Activated naive CD4-positive, alpha-beta T cell treated with anti-CD3 and anti-CD28 coated beads for 36 hours (primary cell): ENCODE data around the gene UBE2E1. TPM values are rescaled to one million over a fixed set of nuclear protein-coding genes. Genes with fewer than 3 reads are reported as not detected.

Experiments used
- CTCF ChIA-PET: fragments of 350-600 bp; sonication (Branson Sonifier 250); formaldehyde crosslinking; loops from one replicate; lab custom pipeline; 2021; ENCODE audit warnings: antibody characterized with exemption; lab: Charles Lee
- DNase-seq: peaks from one replicate; pipeline ENCODE4 v3.0.0-alpha.2; 2020
- H3K27ac Mint-ChIP-seq: one replicate; pipeline ENCODE4 v1.8.0; 2021; ENCODE audit warnings: mild to moderate bottlenecking, mixed read lengths
- H3K27me3 Mint-ChIP-seq: one replicate; pipeline ENCODE4 v1.8.0; 2021; ENCODE audit warnings: low read depth, mixed read lengths
- H3K36me3 Mint-ChIP-seq: one replicate; pipeline ENCODE4 v1.8.0; 2021; ENCODE audit warnings: low read depth, mixed read lengths
- H3K4me1 Mint-ChIP-seq: one replicate; pipeline ENCODE4 v1.8.0; 2021; ENCODE audit warnings: low read depth, mixed read lengths
- H3K4me3 Mint-ChIP-seq: one replicate; pipeline ENCODE4 v1.8.0; 2021; ENCODE audit warnings: mild to moderate bottlenecking, moderate library complexity, mixed read lengths
- H3K9me3 Mint-ChIP-seq: one replicate; pipeline ENCODE4 v1.8.0; 2021; ENCODE audit warnings: mixed read lengths
- intact Hi-C: fragments of 100-400 bp; cut with micrococcal nuclease; formaldehyde crosslinking; loops from one replicate; pipeline ENCODE4 v1.15.1; 2023
- total RNA-seq, 2 experiments: library from RNA; stranded (reverse); gene quantifications; one replicate each; pipeline ENCODE4 v1.2.3, GENCODE V29; 2021

Gene UBE2E1
- total RNA-seq, 2 experiments from 2014 or later, result 66.0 to 66.6 TPM

DNA sequence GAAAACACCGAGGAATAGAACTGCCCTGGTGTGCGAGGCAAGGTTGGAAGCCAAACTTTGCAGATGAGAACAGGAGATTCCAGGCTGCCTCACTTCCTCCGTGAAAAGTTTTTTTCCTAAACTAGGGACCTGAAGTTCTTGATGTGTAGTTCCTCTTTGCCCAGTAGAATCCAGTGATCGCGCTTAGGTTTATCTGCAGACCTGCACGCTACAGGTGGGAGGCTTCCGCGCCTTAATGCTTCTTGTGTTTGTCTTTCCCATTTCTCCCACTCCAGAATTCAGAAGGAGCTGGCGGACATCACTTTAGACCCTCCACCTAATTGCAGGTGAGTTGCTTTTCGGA is 5.4 kb downstream of the UBE2E1 start:
- H3K4me1 Mint-ChIP-seq, result peaks cover 63% of the 10 kb centered on the region
- DNase-seq, result no peak
- H3K4me3 Mint-ChIP-seq, result peak overlapping the region; percentile 85
- H3K27me3 Mint-ChIP-seq, result no peaks in the 10 kb centered on the region
- H3K27ac Mint-ChIP-seq, result peak overlapping the region; percentile 88
- H3K9me3 Mint-ChIP-seq, result no peaks in the 10 kb centered on the region
- CTCF ChIA-PET, result interaction anchor here (0.6 kb wide), 1 partner anchor 187 kb away, joined by 8 read pairs; no protein-coding TSS in a partner anchor
- H3K36me3 Mint-ChIP-seq, result peaks cover 10% of the 10 kb centered on the region
- intact Hi-C loops, result loop anchor here (2.0 to 10.0 kb wide), 3 partner anchors 14 to 1854 kb away; partner anchors contain the start of gene TOP2B

- H3K36me3 Mint-ChIP-seq, result peaks cover 10% of the 10 kb centered on the region
- intact Hi-C loops, result loop anchor here (2.0 to 10.0 kb wide), 3 partner anchors 13 to 1853 kb away; partner anchors contain the start of gene TOP2B
- peak overlapping the region; percentile 42 for H3K4me3 Mint-ChIP-seq
- peaks cover 63% of the 10 kb centered on the region for H3K4me1 Mint-ChIP-seq
- DNase-seq, result no peak
- no peaks in the 10 kb centered on the region for H3K9me3 Mint-ChIP-seq
- CTCF ChIA-PET, result interaction anchor here (0.6 to 0.7 kb wide), 2 partner anchors 17 to 186 kb away, joined by 3 to 8 read pairs; no protein-coding TSS in a partner anchor
- no peaks in the 10 kb centered on the region for H3K27me3 Mint-ChIP-seq
- no peak overlapping the region for H3K27ac Mint-ChIP-seq
These were observed 6.2 kb downstream of the UBE2E1 start for GRCh38 chr3:23811919-23812318.

DNA sequence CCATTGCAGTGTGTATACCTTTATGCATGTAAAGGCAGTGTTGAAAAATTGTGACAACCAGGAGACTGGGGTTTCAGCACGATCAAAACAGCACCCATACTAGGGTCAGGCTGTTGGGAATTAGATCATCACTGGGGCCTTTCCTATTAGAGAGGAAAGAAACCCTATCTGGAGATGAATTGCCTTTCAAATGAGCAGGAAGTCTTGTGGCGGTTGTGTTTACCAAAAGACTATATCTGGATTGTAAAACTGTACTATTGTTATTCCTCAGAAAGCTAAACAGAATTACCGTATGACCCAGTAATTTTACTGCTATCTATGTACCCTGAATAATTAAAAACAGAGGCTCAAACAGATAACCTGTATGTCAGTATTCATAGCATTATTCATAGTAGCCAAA is 10.1 kb downstream of the UBE2E1 start:
- CTCF ChIA-PET, result no interaction called here
- H3K4me3 Mint-ChIP-seq, result no peak overlapping the region
- intact Hi-C loops, result loop anchor here (10.0 kb wide), 1 partner anchor 1849 kb away; the partner anchor contains the start of gene TOP2B
- peaks cover 48% of the 10 kb centered on the region for H3K4me1 Mint-ChIP-seq
- no peak for DNase-seq
- no peaks in the 10 kb centered on the region for H3K27me3 Mint-ChIP-seq
- H3K27ac Mint-ChIP-seq, result no peak overlapping the region
- H3K36me3 Mint-ChIP-seq, result peaks cover 12% of the 10 kb centered on the region
- H3K9me3 Mint-ChIP-seq, result no peaks in the 10 kb centered on the region

DNA sequence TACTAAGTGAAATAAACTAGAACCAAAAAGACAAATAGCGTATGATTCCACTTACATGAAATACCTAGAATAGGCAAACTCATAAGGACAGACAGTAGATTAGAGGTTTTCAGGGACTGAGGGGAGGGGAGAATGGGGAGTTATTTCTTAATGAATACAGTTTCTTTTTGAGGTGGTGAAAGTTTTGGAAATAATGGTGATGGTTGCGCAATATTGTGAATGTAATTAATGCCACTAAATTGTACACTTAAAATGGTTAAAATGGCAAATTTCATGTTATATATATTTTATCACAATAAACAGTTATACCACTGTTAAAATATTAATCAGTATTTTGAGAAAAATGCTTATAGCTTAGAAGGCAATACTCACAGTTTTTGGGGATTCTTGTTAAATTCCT is 11.0 kb downstream of the UBE2E1 start:
- Mint-ChIP-seq H3K4me1 (peaks cover 51% of the 10 kb centered on the region), H3K9me3 (no peaks in the 10 kb centered on the region), H3K27ac (no peak overlapping the region), H3K4me3 (no peak overlapping the region), H3K36me3 (peaks cover 11% of the 10 kb centered on the region), H3K27me3 (no peaks in the 10 kb centered on the region)
- intact Hi-C loops, result loop anchor here (10.0 kb wide), 1 partner anchor 1848 kb away; the partner anchor contains the start of gene TOP2B
- DNase-seq, result no peak
- CTCF ChIA-PET, result no interaction called here

- Mint-ChIP-seq H3K4me1 (peaks cover 46% of the 10 kb centered on the region), H3K27me3 (no peaks in the 10 kb centered on the region), H3K27ac (no peak overlapping the region), H3K4me3 (no peak overlapping the region), H3K9me3 (no peaks in the 10 kb centered on the region), H3K36me3 (peaks cover 7% of the 10 kb centered on the region)
- CTCF ChIA-PET, result no interaction called here
- intact Hi-C loops, result loop anchor here (10.0 kb wide), 1 partner anchor 1847 kb away; the partner anchor contains the start of gene TOP2B
- DNase-seq, result no peak
These were observed 11.9 kb downstream of the UBE2E1 start for GRCh38 chr3:23817508-23818223.

DNA sequence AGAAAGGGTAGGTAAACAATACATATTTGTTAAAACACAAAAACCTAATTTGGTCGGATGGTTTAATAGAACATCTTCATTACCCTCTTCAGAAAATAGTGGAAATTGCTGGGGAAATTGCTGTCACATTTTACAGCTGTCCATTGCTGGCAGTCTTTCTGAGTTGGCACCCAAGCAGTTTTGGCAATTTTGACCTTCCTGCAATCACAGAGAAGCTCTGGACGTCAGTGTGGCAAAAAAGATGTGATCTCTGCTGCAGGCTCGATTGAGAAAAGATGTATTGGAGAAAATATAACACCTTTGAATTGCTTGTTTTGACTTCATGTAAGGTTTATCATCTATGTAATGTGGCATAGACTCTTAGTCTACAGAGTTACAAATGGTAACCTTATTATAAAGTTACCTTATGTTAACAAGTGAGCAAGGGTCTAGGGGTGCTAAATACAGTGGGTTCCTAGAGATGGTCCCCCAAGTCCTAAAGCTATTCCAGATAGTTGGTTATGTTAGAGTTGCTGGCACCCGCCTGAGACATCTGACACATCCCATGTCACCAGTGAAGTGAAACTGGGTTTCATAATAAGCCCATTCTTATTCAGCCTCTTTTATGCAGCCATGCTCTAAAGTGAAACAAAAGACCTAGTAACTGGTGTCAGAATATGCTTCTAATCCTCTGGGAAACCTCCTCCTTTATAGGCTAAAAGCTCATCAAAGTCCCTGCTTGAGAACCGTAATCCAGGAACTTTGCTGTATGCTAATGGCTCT is 14.0 kb downstream of the UBE2E1 start:
- no peak for DNase-seq
- intact Hi-C loops, result loop anchor here (10.0 kb wide), 1 partner anchor 1845 kb away; the partner anchor contains the start of gene TOP2B
- Mint-ChIP-seq H3K27ac (no peak overlapping the region), H3K4me3 (no peak overlapping the region), H3K9me3 (no peaks in the 10 kb centered on the region), H3K4me1 (peaks cover 53% of the 10 kb centered on the region), H3K36me3 (peaks cover 7% of the 10 kb centered on the region), H3K27me3 (no peaks in the 10 kb centered on the region)
- CTCF ChIA-PET, result interaction anchor here (1.1 kb wide), 1 partner anchor 14 kb away, joined by 3 read pairs; no protein-coding TSS in a partner anchor

GRCh38 chr3:23820888-23821287 is 15.1 kb downstream of the UBE2E1 start:
- H3K36me3 Mint-ChIP-seq, result peaks cover 9% of the 10 kb centered on the region
- intact Hi-C loops, result no loop called here

GRCh38 chr3:23821858-23822257 is 16.1 kb downstream of the UBE2E1 start:
- no peaks in the 10 kb centered on the region for H3K9me3 Mint-ChIP-seq
- CTCF ChIA-PET, result no interaction called here
- H3K4me1 Mint-ChIP-seq, result peaks cover 56% of the 10 kb centered on the region
- H3K27me3 Mint-ChIP-seq, result no peaks in the 10 kb centered on the region
- intact Hi-C loops, result no loop called here
- H3K36me3 Mint-ChIP-seq, result peaks cover 9% of the 10 kb centered on the region
- no peak overlapping the region for H3K27ac Mint-ChIP-seq
- no peak overlapping the region for H3K4me3 Mint-ChIP-seq
- no peak for DNase-seq

More at GRCh38 chr3:23820888-23821287, 15.1 kb downstream of the UBE2E1 start:
- H3K27me3 Mint-ChIP-seq, result no peaks in the 10 kb centered on the region
- no peak for DNase-seq
- no peak overlapping the region for H3K27ac Mint-ChIP-seq
- H3K4me3 Mint-ChIP-seq, result no peak overlapping the region
- CTCF ChIA-PET, result interaction anchor here (1.1 kb wide), 1 partner anchor 13 kb away, joined by 3 read pairs; no protein-coding TSS in a partner anchor
- H3K9me3 Mint-ChIP-seq, result no peaks in the 10 kb centered on the region
- peaks cover 51% of the 10 kb centered on the region for H3K4me1 Mint-ChIP-seq

- Mint-ChIP-seq H3K9me3 (no peaks in the 10 kb centered on the region), H3K36me3 (peaks cover 9% of the 10 kb centered on the region), H3K4me3 (no peak overlapping the region), H3K27ac (no peak overlapping the region), H3K4me1 (peaks cover 54% of the 10 kb centered on the region), H3K27me3 (no peaks in the 10 kb centered on the region)
- CTCF ChIA-PET, result no interaction called here
- intact Hi-C loops, result no loop called here
- DNase-seq, result no peak
These were observed 16.8 kb downstream of the UBE2E1 start for GRCh38 chr3:23822559-23822958.

GRCh38 chr3:23823620-23824019 is 17.9 kb downstream of the UBE2E1 start:
- no peaks in the 10 kb centered on the region for H3K27me3 Mint-ChIP-seq
- peaks cover 7% of the 10 kb centered on the region for H3K36me3 Mint-ChIP-seq
- intact Hi-C loops, result loop anchor here (2.0 kb wide), 1 partner anchor 13 kb away; no protein-coding TSS in a partner anchor
- no peak for DNase-seq
- H3K9me3 Mint-ChIP-seq, result no peaks in the 10 kb centered on the region
- CTCF ChIA-PET, result no interaction called here
- H3K27ac Mint-ChIP-seq, result no peak overlapping the region
- peaks cover 52% of the 10 kb centered on the region for H3K4me1 Mint-ChIP-seq
- no peak overlapping the region for H3K4me3 Mint-ChIP-seq

DNA sequence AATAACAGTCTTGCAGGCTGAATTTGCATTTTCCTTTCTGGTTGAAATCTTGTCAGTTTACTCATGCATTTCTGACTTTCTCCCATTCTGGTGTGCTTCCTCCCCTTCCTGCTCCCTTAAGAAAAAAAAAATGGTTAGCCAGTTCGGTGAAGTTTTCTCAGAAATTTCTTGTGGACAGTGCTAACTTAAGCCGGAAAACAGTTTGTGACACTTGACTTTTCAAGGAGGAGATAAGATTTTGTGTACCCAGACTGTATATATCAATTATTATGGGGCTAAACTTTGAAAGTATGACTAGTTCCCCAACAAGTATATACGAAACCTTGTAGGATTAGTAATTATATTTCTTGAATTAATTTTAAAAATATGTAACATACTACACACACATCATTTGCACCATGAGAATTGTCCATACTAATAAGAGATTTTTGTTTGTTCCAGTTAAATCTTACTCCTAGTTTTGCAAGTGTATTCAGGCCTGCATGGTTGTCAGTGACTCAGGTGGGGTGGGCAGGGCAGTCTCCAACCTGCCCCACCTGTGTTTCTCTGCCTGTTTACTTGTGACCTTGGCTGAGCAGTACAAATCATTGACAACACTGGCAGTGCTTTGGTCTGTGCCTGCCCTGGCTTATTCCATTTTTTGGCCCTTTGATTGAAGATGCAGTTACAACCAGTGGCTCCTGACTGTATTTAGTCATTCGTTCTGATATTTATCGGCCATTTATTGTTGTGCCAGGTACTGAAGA is 19.1 kb downstream of the UBE2E1 start:
- intact Hi-C loops, result loop anchor here (2.0 kb wide), 1 partner anchor 14 kb away; no protein-coding TSS in a partner anchor
- Mint-ChIP-seq H3K27me3 (no peaks in the 10 kb centered on the region), H3K27ac (no peak overlapping the region), H3K4me3 (no peak overlapping the region), H3K36me3 (peaks cover 5% of the 10 kb centered on the region), H3K4me1 (peaks cover 57% of the 10 kb centered on the region), H3K9me3 (no peaks in the 10 kb centered on the region)
- no peak for DNase-seq
- CTCF ChIA-PET, result interaction anchor here (0.8 kb wide), 1 partner anchor 11 kb away, joined by 3 read pairs; no protein-coding TSS in a partner anchor
